WTC11 (cell line): ENCODE data around the gene THRSP. TPM values are rescaled to one million over a fixed set of nuclear protein-coding genes. Genes with fewer than 3 reads are reported as not detected.
"Not testable (repeated sequence)": the region's sequence is repeated elsewhere in the genome, so short reads cannot be mapped to it uniquely, and the experiment has no call there.

Source experiments
- ATAC-seq: fragments of 200-7000 bp; cut with Tn5 transposase; 2 replicates; pipeline ENCODE4 v1.10.0; 2021; ENCODE audit warnings: mild to moderate bottlenecking, moderate library complexity
- CTCF ChIA-PET: fragments of 300-600 bp; sonication (Branson Sonifier 250); formaldehyde crosslinking; loops from one replicate; lab custom pipeline; 2021; ENCODE audit warnings: antibody characterized with exemption; lab: Charles Lee
- POLR2A ChIA-PET: fragments of 350-600 bp; sonication (Branson Sonifier 250); formaldehyde crosslinking; loops from one replicate; lab custom pipeline; 2021; ENCODE audit warnings: antibody characterized with exemption; lab: Charles Lee
- DNase-seq: peaks from one replicate; pipeline ENCODE4 v3.0.0; 2021; ENCODE audit warnings: low spot score
- H3K27ac Mint-ChIP-seq: 2 replicates; pipeline ENCODE4 v1.8.0; 2021; ENCODE audit warnings: mixed read lengths
- H3K27me3 Mint-ChIP-seq: 2 replicates; pipeline ENCODE4 v1.8.0; 2021; ENCODE audit warnings: low read depth, mild to moderate bottlenecking, moderate library complexity, mixed read lengths
- H3K36me3 Mint-ChIP-seq: 2 replicates; pipeline ENCODE4 v1.8.0; 2021; ENCODE audit warnings: mixed read lengths
- H3K4me1 Mint-ChIP-seq: 2 replicates; pipeline ENCODE4 v1.8.0; 2022; ENCODE audit warnings: mixed read lengths
- H3K4me3 Mint-ChIP-seq: 2 replicates; pipeline ENCODE4 v1.8.0; 2021; ENCODE audit warnings: mild to moderate bottlenecking, moderate library complexity, mixed read lengths
- H3K9me3 Mint-ChIP-seq: 2 replicates; pipeline ENCODE4 v1.8.0; 2021; ENCODE audit warnings: mixed read lengths
- CBFB ChIP-seq: sonication (generic); formaldehyde crosslinking; IDR thresholded peaks from 2 replicates; pipeline ENCODE4 v1.8.1; 2022; ENCODE audit warnings: mild to moderate bottlenecking, low read depth, missing genetic modification reagents
- FOXJ3 ChIP-seq: sonication (generic); formaldehyde crosslinking; IDR thresholded peaks from 2 replicates; pipeline ENCODE4 v1.9.0; 2021; ENCODE audit warnings: missing genetic modification reagents, mild to moderate bottlenecking, borderline replicate concordance
- FOXP1 ChIP-seq: sonication (generic); formaldehyde crosslinking; IDR thresholded peaks from 2 replicates; pipeline ENCODE4 v1.8.0; 2022; ENCODE audit warnings: missing genetic modification reagents, mild to moderate bottlenecking, moderate library complexity, borderline replicate concordance
- GABPB1 ChIP-seq: sonication (generic); formaldehyde crosslinking; IDR thresholded peaks from 2 replicates; pipeline ENCODE4 v1.8.1; 2023; ENCODE audit warnings: mild to moderate bottlenecking, missing genetic modification reagents
- NFATC4 ChIP-seq: fragments of 250-450 bp; sonication (Bioruptor Pico); IDR thresholded peaks from 2 replicates; pipeline ENCODE4 v1.9.0; 2021; ENCODE audit warnings: mild to moderate bottlenecking
- NR3C1 ChIP-seq: sonication (generic); formaldehyde crosslinking; conservative IDR thresholded peaks from 2 replicates; pipeline ENCODE4 v1.8.1; 2023; ENCODE audit warnings: low read depth, mild to moderate bottlenecking, missing genetic modification reagents
- PRRX2 ChIP-seq: fragments of 250-450 bp; sonication (Bioruptor Pico); IDR thresholded peaks from 2 replicates; pipeline ENCODE4 v1.8.0; 2021; ENCODE audit warnings: mild to moderate bottlenecking
- RORB ChIP-seq: fragments of 250-450 bp; sonication (Bioruptor Pico); IDR thresholded peaks from 2 replicates; pipeline ENCODE4 v1.9.0; 2021; ENCODE audit warnings: mild to moderate bottlenecking
- SMAD3 ChIP-seq: sonication (generic); formaldehyde crosslinking; IDR thresholded peaks from 2 replicates; pipeline ENCODE4 v1.8.0; 2022; ENCODE audit warnings: missing genetic modification reagents, mild to moderate bottlenecking, borderline replicate concordance
- TEAD4 ChIP-seq: sonication (generic); formaldehyde crosslinking; IDR thresholded peaks from 2 replicates; pipeline ENCODE4 v1.8.0; 2022; ENCODE audit warnings: mild to moderate bottlenecking, missing genetic modification reagents
- ZNF138 ChIP-seq: sonication (generic); formaldehyde crosslinking; conservative IDR thresholded peaks from 2 replicates; pipeline ENCODE4 v1.8.1; 2022; ENCODE audit warnings: mild to moderate bottlenecking, moderate library complexity, missing genetic modification reagents
- ZNF396 ChIP-seq: fragments of 250-450 bp; sonication (Bioruptor Pico); IDR thresholded peaks from 2 replicates; pipeline ENCODE4 v1.8.0; 2021; ENCODE audit warnings: mild to moderate bottlenecking, moderate library complexity, borderline replicate concordance
- ZNF416 ChIP-seq: fragments of 250-450 bp; sonication (Bioruptor Pico); IDR thresholded peaks from 2 replicates; pipeline ENCODE4 v1.9.0; 2021; ENCODE audit warnings: mild to moderate bottlenecking, inconsistent platforms
- total RNA-seq: library from RNA; stranded (reverse); gene quantifications from 3 replicates; pipeline ENCODE4 v1.2.3, GENCODE V29; 2021
- TF ChIP-seq, protein P1 (sequence below): sonication (generic); formaldehyde crosslinking; IDR thresholded peaks from 2 replicates; pipeline ENCODE4 v1.8.0; 2022; ENCODE audit warnings: mild to moderate bottlenecking, missing genetic modification reagents
- TF ChIP-seq, protein P2 (sequence below): sonication (generic); formaldehyde crosslinking; IDR thresholded peaks from 2 replicates; pipeline ENCODE4 v1.8.1; 2023; ENCODE audit warnings: mild to moderate bottlenecking, missing genetic modification reagents
- TF ChIP-seq, protein P3 (sequence below): fragments of 200-600 bp; IDR thresholded peaks from 2 replicates; pipeline ENCODE4 v1.8.0; 2022; ENCODE audit warnings: antibody characterized with exemption
- TF ChIP-seq, protein P4 (sequence below): sonication (generic); formaldehyde crosslinking; IDR thresholded peaks from 2 replicates; pipeline ENCODE4 v1.8.1; 2022; ENCODE audit warnings: low read depth, missing genetic modification reagents, borderline replicate concordance
- TF ChIP-seq, protein P5 (sequence below): sonication (generic); formaldehyde crosslinking; IDR thresholded peaks from 2 replicates; pipeline ENCODE4 v1.8.1; 2022; ENCODE audit warnings: low read depth, mild to moderate bottlenecking, moderate library complexity, missing genetic modification reagents, borderline replicate concordance
- TF ChIP-seq, protein P6 (sequence below): sonication (generic); formaldehyde crosslinking; conservative IDR thresholded peaks from 2 replicates; pipeline ENCODE4 v1.8.1; 2023; ENCODE audit warnings: mild to moderate bottlenecking, low read depth, missing genetic modification reagents, moderate library complexity
- TF ChIP-seq, protein P7 (sequence below): sonication (generic); formaldehyde crosslinking; IDR thresholded peaks from 2 replicates; pipeline ENCODE4 v1.8.0; 2022; ENCODE audit warnings: mild to moderate bottlenecking, missing genetic modification reagents

The THRSP gene
- total RNA-seq, 1 experiment from 2014 or later, result not detected

DNA sequence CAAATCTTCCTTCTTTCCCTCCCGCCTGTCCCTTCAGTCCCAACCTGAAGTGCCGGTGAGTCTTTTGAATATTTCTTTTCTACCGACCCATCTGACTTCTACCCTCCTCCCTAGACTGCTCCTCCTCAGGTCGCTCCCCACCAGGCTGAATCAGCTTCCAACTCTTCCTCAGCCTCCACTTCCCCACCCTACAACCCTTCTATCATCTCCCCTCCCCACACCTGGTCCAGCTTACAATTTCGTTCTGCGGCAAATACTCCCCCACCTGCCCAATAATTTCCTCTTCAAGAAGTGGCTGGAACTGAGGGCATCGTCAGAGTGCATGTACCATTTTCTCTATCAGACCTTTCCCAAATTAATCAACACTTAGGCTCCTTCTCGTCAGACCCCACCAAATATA, 18.5 kb downstream of the THRSP start:
- ATAC-seq (no peak), DNase-seq (no peak)
- peaks cover 8% of the 10 kb centered on the region for H3K27me3 Mint-ChIP-seq
- CTCF ChIA-PET, result no interaction called here
- H3K36me3 Mint-ChIP-seq, result no peaks in the 10 kb centered on the region; the same call in 1 of the 2 replicates
- no peaks in the 10 kb centered on the region for H3K9me3 Mint-ChIP-seq
- peaks cover 17% of the 10 kb centered on the region for H3K4me1 Mint-ChIP-seq
- no peak overlapping the region for H3K4me3 Mint-ChIP-seq
- POLR2A ChIA-PET, result no interaction called here
- no peak overlapping the region for H3K27ac Mint-ChIP-seq
- TF ChIP-seq ZNF416 (no peak), ZNF138 (CRISPR knock-in tag) (no peak), NFATC4 (CRISPR knock-in tag) (no peak), FOXJ3 (CRISPR knock-in tag) (no peak), TEAD4 (CRISPR knock-in tag) (no peak), PRRX2 (no peak)
- TF ChIP-seq, protein P1, sequence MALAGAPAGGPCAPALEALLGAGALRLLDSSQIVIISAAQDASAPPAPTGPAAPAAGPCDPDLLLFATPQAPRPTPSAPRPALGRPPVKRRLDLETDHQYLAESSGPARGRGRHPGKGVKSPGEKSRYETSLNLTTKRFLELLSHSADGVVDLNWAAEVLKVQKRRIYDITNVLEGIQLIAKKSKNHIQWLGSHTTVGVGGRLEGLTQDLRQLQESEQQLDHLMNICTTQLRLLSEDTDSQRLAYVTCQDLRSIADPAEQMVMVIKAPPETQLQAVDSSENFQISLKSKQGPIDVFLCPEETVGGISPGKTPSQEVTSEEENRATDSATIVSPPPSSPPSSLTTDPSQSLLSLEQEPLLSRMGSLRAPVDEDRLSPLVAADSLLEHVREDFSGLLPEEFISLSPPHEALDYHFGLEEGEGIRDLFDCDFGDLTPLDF (CRISPR knock-in tag), result no peak
- TF ChIP-seq, protein P2, sequence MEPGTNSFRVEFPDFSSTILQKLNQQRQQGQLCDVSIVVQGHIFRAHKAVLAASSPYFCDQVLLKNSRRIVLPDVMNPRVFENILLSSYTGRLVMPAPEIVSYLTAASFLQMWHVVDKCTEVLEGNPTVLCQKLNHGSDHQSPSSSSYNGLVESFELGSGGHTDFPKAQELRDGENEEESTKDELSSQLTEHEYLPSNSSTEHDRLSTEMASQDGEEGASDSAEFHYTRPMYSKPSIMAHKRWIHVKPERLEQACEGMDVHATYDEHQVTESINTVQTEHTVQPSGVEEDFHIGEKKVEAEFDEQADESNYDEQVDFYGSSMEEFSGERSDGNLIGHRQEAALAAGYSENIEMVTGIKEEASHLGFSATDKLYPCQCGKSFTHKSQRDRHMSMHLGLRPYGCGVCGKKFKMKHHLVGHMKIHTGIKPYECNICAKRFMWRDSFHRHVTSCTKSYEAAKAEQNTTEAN, result no peak
- TF ChIP-seq, protein P3, sequence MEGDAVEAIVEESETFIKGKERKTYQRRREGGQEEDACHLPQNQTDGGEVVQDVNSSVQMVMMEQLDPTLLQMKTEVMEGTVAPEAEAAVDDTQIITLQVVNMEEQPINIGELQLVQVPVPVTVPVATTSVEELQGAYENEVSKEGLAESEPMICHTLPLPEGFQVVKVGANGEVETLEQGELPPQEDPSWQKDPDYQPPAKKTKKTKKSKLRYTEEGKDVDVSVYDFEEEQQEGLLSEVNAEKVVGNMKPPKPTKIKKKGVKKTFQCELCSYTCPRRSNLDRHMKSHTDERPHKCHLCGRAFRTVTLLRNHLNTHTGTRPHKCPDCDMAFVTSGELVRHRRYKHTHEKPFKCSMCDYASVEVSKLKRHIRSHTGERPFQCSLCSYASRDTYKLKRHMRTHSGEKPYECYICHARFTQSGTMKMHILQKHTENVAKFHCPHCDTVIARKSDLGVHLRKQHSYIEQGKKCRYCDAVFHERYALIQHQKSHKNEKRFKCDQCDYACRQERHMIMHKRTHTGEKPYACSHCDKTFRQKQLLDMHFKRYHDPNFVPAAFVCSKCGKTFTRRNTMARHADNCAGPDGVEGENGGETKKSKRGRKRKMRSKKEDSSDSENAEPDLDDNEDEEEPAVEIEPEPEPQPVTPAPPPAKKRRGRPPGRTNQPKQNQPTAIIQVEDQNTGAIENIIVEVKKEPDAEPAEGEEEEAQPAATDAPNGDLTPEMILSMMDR, result no peak

DNA sequence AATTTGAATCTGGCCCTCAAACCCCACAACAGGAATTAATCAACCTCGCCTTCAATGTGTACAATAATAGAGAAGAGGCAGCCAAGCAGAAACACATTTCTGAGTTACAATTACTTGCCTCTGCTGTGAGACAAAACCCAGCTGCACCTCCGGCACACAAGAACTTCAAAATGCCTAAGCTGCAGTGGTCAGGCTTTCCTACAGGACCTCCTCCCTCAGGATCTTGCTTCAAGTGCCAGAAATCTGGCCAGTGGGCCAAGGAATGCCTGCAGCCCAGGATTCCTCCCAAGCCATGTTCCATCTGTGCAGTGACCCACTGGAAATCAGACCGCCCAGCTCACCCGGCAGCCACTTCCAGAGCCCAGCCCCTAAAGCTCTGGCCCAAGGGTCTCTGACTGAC, 19.4 kb downstream of the THRSP start:
- no peak for ATAC-seq
- no peaks in the 10 kb centered on the region for H3K9me3 Mint-ChIP-seq
- H3K4me1 Mint-ChIP-seq, result peaks cover 13% of the 10 kb centered on the region
- no peak overlapping the region for H3K27ac Mint-ChIP-seq
- H3K36me3 Mint-ChIP-seq, result no peaks in the 10 kb centered on the region
- no peak overlapping the region for H3K4me3 Mint-ChIP-seq
- TF ChIP-seq, protein P4, sequence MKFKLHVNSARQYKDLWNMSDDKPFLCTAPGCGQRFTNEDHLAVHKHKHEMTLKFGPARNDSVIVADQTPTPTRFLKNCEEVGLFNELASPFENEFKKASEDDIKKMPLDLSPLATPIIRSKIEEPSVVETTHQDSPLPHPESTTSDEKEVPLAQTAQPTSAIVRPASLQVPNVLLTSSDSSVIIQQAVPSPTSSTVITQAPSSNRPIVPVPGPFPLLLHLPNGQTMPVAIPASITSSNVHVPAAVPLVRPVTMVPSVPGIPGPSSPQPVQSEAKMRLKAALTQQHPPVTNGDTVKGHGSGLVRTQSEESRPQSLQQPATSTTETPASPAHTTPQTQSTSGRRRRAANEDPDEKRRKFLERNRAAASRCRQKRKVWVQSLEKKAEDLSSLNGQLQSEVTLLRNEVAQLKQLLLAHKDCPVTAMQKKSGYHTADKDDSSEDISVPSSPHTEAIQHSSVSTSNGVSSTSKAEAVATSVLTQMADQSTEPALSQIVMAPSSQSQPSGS (CRISPR knock-in tag), result no peak
- TF ChIP-seq PRRX2 (no peak), GABPB1 (CRISPR knock-in tag) (no peak), SMAD3 (CRISPR knock-in tag) (no peak), ZNF396 (CRISPR knock-in tag) (no peak), FOXP1 (CRISPR knock-in tag) (no peak), RORB (CRISPR knock-in tag) (no peak), CBFB (CRISPR knock-in tag) (no peak), NR3C1 (CRISPR knock-in tag) (no peak)
- TF ChIP-seq, protein P5, sequence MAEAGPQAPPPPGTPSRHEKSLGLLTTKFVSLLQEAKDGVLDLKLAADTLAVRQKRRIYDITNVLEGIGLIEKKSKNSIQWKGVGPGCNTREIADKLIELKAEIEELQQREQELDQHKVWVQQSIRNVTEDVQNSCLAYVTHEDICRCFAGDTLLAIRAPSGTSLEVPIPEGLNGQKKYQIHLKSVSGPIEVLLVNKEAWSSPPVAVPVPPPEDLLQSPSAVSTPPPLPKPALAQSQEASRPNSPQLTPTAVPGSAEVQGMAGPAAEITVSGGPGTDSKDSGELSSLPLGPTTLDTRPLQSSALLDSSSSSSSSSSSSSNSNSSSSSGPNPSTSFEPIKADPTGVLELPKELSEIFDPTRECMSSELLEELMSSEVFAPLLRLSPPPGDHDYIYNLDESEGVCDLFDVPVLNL (CRISPR knock-in tag), result no peak
- TF ChIP-seq, protein P6, sequence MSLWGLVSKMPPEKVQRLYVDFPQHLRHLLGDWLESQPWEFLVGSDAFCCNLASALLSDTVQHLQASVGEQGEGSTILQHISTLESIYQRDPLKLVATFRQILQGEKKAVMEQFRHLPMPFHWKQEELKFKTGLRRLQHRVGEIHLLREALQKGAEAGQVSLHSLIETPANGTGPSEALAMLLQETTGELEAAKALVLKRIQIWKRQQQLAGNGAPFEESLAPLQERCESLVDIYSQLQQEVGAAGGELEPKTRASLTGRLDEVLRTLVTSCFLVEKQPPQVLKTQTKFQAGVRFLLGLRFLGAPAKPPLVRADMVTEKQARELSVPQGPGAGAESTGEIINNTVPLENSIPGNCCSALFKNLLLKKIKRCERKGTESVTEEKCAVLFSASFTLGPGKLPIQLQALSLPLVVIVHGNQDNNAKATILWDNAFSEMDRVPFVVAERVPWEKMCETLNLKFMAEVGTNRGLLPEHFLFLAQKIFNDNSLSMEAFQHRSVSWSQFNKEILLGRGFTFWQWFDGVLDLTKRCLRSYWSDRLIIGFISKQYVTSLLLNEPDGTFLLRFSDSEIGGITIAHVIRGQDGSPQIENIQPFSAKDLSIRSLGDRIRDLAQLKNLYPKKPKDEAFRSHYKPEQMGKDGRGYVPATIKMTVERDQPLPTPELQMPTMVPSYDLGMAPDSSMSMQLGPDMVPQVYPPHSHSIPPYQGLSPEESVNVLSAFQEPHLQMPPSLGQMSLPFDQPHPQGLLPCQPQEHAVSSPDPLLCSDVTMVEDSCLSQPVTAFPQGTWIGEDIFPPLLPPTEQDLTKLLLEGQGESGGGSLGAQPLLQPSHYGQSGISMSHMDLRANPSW, result no peak
- TF ChIP-seq, protein P7, sequence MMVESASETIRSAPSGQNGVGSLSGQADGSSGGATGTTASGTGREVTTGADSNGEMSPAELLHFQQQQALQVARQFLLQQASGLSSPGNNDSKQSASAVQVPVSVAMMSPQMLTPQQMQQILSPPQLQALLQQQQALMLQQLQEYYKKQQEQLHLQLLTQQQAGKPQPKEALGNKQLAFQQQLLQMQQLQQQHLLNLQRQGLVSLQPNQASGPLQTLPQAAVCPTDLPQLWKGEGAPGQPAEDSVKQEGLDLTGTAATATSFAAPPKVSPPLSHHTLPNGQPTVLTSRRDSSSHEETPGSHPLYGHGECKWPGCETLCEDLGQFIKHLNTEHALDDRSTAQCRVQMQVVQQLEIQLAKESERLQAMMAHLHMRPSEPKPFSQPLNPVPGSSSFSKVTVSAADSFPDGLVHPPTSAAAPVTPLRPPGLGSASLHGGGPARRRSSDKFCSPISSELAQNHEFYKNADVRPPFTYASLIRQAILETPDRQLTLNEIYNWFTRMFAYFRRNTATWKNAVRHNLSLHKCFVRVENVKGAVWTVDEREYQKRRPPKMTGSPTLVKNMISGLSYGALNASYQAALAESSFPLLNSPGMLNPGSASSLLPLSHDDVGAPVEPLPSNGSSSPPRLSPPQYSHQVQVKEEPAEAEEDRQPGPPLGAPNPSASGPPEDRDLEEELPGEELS (CRISPR knock-in tag), result no peak
- POLR2A ChIA-PET, result no interaction called here
- peaks cover 8% of the 10 kb centered on the region for H3K27me3 Mint-ChIP-seq
- CTCF ChIA-PET, result no interaction called here
- DNase-seq, result no peak

DNA sequence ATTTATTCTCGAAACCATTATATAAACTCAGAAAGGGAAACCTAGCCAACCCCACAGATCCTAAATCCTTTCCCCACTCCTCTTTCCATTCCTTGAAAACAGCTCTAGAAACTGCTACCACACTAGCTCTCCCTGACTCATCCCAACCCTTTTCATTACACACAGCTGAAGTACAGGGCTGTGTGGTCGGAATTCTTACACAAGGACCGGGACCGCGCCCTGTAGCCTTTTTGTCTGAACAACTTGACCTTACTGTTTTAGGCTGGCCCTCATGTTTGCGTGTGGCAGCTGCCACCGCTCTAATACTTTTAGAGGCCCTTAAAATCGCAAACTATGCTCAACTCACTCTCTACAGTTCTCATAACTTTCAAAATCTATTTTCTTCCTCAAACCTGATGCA, 20.8 kb downstream of the THRSP start:
- H3K27me3 Mint-ChIP-seq, H3K36me3 Mint-ChIP-seq, H3K4me3 Mint-ChIP-seq, H3K27ac Mint-ChIP-seq, DNase-seq, CTCF ChIA-PET, H3K4me1 Mint-ChIP-seq, POLR2A ChIA-PET, H3K9me3 Mint-ChIP-seq, ATAC-seq: not testable (repeated sequence)
